Putamen (tissue), 1 donor: ENCODE results near the gene KDM4C.
A peak's percentile ranks its signal among the peaks of the same experiment; 100 is the strongest.
"Not testable (repeated sequence)": the region's sequence is repeated elsewhere in the genome, so short reads cannot be mapped to it uniquely, and the experiment has no call there.

Experiments
- DNase-seq: peaks from one replicate; pipeline ENCODE4 v3.0.0-alpha.2; 2016; ENCODE audit warnings: low spot score

Gene KDM4C

DNA sequence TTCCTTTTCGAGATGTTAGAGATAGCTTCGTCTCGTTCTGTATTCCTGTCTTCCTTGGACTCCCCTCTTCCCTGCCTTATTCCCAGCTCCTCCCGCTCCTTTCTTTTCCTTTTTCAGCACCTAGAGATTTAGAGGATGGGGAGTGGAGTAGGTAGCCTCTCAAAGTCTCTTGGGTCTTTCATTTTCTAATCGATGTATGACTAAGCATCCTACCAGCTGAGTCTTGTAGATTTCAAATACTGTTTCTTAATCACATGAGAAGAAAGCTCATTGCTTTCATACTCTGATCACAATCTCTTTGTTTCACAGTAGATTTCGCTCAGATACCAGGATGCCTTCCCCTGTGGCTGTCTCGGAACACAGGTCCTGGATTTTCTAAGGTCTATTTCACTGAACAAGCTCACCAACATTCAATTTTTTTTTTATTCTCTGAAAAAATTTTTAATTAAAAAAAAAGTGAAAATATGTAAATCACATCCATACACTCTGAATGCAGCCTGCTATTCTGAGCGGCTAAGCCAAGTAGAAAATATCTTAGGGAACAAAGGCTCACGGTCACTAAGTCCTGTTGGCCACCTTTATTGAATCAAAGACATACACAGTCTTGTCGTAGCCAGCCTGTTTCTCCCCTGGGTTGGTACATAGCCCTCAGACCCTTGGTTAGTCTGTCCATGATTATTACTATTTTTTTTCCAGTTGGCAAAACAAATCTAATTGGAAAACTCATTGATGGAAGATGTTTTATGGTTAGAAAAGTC is 413.8 kb downstream of the KDM4C start:
- no peak for DNase-seq

GRCh38 chr9:7172154-7173115 is 414.7 kb downstream of the KDM4C start:
- DNase-seq = no peak

DNA sequence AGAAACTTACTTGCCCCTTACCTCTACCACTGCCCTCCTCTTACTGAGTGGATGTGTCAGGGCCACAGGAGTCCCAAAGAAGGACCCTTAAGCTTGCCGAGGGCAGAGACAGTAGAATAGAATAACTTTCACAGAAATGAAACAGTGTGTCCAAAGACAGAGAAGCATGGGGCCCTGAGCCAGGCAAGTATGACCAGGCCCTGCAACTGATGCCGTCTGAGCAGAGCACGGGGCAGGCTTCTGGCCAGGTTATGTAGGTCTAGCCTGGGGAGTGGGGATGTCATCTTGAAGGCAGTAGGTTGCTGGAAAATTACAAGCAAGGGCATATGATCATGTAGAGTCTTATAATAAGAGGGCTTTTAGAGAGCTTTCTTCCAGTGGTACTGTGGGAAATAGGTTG is 415.4 kb downstream of the KDM4C start:
- DNase-seq = no peak

GRCh38 chr9:7174301-7174700 is 416.5 kb downstream of the KDM4C start:
- DNase-seq = no peak

DNA sequence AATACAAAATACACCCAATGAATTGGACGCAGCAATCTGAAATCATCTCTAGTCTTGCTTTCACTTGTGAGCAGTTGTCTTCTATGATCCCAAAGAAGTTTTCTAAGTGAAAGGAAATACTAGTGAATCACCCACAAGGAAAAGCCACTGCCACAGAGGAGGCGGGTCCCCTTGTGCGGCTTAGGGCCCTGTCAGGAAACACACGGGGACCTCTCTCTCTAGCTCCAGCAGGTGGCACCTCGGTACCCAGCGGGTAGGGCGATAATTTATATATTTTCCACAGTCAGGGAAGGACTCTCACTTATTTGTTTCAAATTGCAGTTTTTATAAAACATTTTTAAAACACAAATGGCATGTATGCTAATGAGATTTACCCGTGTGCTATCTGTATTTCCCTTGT is 417.1 kb downstream of the KDM4C start:
- DNase-seq = no peak

DNA sequence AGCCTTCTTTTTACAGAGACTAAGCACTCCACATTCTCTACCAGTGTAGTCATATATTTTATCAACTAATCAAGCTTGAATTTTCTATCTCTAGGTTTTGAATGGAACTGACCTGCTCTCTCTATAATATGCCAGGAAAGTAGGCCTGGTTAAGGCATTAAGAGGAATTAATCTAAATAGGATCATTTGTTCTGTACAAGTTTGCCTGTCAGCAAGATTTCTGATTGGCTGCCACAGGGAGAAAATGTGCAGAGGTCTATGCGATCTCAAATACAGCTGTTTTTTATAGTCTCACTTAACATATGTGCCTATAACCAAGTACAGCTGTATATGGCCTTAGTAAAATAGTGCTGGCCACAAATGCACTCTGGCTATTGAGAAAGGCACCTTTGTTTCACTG is 418.8 kb downstream of the KDM4C start:
- no peak for DNase-seq

DNA sequence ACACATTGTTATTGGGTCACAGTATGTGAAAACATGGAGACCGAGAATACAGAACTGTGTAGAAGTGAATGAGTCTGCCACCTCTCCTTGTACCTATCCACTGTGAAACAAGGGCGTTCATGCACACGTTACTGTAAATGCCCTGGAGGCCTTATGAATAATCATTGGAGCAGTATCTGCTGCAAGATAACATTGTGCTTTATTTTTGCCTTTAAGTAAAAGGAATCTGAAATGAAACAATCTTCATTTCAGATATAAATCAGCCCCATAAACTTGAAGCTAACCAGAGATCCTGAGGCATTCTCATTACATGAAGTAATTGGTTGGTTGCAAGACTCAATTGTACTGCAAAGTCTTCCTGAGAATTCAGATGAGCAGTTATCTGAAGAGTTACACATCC is 419.6 kb downstream of the KDM4C start:
- no peak for DNase-seq

DNA sequence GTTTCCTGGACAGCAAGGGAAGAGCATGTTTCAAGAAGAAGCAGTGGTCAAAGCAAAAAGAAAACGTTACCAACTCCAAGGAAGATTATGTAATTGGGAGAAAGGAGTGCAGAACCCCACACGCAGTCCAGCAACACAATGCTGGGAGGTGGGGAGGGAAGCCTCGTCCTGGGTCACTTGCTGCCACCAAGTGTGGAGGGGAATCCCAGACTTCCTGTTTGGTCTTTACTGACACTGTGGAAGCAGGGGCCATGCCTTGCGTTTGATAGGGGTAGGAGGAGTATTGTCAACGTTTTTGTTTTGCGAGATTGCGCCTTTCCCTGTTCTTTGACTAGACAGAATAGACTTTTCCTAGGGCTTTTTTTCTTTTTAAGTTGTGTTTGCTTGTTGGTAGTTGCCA is 421.0 kb downstream of the KDM4C start:
- no peak for DNase-seq

DNA sequence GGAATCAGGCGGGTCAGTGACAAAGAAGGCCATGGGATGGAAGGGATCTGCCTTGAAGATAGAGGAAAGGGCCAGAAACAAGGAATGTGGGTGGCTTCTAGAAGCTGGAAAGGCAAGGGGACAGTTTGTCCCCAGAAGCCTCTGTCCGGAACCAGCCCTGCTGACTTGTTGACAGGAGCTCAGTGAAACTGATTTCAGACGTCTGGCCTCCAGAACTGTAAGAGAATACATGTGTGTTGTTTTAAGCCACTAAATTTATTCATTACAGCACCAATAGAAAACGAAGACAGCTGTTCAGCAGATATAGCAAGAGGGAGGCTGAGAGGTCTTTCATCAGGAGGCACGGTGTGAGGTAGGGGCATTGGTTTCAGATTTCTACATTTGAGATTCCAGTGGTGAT is 422.5 kb downstream of the KDM4C start:
- no peak for DNase-seq

DNA sequence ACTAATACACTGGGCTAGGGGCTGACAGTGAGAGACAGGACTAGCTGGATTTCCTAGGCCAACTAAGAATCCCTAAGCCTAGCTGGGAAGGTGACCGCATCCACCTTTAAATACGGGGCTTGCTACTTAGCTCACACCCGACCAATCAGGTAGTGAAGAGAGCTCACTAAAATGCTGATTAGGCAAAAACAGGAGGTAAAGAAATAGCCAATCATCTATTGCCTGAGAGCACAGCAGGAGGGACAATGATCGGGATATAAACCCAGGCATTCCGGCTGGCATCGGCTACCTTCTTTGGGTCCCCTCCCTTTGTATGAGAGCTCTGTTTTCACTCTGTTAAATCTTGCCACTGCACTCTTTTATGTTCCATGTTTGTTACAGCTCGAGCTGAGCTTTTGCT is 425.4 kb downstream of the KDM4C start:
- not testable (repeated sequence) for DNase-seq

DNA sequence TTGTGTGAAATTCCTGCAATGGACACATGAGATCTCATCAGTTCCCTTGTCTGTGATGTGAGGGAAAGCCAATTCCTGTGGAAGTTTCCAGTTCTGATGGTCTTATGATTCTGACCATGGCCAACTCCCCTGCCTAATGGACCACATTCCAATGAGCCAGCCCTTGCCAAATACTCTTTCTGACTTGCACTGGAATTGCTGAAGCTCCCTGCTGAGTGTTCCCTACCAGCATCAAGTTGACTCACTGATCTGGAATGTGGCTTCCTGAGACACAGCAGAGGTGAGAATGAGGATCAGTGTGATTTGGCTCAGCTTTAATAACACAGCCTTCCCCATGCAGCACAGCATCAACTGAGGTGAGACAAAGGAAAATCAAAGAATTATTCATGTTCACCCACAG is 427.8 kb downstream of the KDM4C start:
- DNase-seq = no peak

DNA sequence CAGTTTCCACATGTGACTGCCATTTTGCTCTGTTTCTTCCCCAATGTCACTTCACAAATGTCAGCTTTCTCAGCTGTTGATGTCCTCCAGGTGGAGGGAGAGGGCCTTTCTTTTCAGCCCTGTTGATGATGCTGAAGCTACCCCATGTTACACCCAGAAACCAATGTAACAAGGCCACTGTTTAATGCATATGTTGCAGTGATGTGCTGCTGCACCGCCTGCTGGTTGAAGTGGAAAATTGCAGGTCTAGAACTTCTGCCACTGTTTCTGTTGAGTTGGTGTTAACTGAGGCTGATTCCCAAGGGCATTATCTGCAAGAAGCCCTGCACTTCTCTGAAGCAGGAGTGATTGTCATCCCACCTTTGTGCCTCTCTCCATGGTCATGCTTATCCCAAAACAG is 428.4 kb downstream of the KDM4C start:
- no peak for DNase-seq

GRCh38 chr9:7192266-7192665 is 434.5 kb downstream of the KDM4C start:
- no peak for DNase-seq

GRCh38 chr9:7195526-7195925 is 437.8 kb downstream of the KDM4C start:
- no peak for DNase-seq

DNA sequence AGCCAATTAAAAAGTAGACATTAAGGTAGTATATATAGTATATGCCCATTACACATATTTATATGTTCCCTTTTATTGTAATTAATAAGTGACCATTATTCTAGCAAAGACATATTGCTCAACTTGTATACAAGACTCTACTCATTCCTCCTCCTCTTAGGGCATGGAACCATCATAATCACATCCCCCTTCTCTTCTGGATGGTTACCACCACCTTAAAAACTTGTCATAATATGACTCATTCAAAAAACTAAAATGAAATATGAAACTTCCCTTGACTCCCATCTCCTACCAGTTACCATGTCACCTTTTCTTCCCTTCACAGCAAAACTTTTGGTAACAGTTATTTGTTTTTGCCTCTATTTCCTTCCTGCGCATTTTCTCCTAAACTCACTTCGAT is 438.7 kb downstream of the KDM4C start:
- no peak for DNase-seq

- no peak for DNase-seq
Observed at GRCh38 chr9:7201196-7201595, 443.4 kb downstream of the KDM4C start.

- DNase-seq = no peak
Observed at GRCh38 chr9:7205806-7206205, 448.0 kb downstream of the KDM4C start.

DNA sequence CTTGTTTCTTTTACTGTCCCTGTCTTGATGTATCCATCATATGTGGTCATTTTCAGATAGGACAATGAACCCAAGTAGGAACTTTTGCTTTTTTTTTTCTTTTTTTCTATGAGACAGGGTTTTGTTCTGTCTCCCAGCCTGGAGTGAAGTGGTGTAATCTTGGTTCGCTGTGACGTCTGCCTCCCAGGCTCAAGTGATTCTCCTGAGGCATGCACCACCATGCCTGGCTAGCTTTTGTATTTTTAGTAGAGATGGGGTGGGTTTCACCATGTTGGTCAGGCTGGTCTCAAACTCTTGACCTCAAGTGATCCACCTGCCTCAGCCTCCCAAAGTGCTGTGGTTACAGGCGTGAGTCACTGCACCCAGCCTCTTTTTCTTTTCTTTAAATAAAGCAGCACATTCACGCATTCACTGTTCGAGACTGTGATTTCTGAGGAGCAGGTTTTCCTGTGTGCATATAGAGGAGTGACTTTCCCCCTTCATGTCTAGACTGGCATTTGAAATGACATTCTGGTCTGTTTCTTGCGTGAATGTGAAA is 448.5 kb downstream of the KDM4C start:
- no peak for DNase-seq

- DNase-seq = peak; percentile 50
Observed at GRCh38 chr9:7209016-7209715, 451.4 kb downstream of the KDM4C start.

DNA sequence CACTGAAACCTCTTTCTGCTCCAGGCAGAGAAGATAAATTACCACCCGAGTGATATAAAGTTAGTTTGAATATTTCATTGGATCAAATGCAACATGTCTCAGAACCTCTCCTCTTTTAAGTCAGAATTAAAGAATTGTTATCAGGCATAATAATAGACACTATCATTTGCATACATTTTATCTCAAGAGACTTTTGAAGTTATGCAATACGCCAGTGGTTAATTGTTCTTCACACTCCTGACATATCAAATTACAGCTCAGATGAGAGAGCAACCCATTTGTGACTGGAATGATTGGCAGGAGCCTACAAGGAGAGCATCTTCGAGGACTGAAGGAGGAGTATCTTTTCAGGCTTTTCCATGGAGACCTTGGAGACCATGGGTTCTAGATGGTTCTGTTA is 452.2 kb downstream of the KDM4C start:
- DNase-seq = peak; percentile 64

- no peak for DNase-seq
Observed at GRCh38 chr9:7210854-7211637, 453.3 kb downstream of the KDM4C start.

DNA sequence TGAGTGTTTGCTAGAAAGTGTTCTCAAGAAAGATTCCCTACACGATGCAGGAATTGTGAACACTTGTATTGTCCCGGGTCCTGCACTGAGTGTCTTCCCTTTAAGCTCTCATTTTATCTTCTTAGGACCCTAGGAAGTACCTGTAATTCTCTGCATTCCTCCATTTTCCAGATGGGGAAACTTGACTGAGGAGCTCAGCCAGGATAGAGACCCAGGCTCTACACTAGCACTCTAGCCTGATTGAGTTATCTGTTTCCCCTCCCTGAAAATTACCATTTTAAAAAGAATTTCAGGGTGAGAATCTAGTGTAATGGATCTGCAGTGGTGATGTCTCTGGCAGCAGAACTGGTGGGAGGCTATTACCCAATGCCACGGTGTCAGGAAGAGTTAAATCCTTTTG is 453.9 kb downstream of the KDM4C start:
- peak; percentile 37 for DNase-seq
